ENCODE results near the gene ONECUT2. TPM values are rescaled to one million over a fixed set of nuclear protein-coding genes. Genes with fewer than 3 reads are reported as not detected.

The ONECUT2 gene
- total and polyA plus RNA-seq, 9 of the 15 experiments (the other 6 are each of a cell fraction or from before 2014, with no cell fraction given), result 0.27 to 2.5 (median 0.83) TPM

GRCh38 chr18:57434536-57435494 is at the start of gene ONECUT2 (continued):
- TF ChIP-seq, protein P1, sequence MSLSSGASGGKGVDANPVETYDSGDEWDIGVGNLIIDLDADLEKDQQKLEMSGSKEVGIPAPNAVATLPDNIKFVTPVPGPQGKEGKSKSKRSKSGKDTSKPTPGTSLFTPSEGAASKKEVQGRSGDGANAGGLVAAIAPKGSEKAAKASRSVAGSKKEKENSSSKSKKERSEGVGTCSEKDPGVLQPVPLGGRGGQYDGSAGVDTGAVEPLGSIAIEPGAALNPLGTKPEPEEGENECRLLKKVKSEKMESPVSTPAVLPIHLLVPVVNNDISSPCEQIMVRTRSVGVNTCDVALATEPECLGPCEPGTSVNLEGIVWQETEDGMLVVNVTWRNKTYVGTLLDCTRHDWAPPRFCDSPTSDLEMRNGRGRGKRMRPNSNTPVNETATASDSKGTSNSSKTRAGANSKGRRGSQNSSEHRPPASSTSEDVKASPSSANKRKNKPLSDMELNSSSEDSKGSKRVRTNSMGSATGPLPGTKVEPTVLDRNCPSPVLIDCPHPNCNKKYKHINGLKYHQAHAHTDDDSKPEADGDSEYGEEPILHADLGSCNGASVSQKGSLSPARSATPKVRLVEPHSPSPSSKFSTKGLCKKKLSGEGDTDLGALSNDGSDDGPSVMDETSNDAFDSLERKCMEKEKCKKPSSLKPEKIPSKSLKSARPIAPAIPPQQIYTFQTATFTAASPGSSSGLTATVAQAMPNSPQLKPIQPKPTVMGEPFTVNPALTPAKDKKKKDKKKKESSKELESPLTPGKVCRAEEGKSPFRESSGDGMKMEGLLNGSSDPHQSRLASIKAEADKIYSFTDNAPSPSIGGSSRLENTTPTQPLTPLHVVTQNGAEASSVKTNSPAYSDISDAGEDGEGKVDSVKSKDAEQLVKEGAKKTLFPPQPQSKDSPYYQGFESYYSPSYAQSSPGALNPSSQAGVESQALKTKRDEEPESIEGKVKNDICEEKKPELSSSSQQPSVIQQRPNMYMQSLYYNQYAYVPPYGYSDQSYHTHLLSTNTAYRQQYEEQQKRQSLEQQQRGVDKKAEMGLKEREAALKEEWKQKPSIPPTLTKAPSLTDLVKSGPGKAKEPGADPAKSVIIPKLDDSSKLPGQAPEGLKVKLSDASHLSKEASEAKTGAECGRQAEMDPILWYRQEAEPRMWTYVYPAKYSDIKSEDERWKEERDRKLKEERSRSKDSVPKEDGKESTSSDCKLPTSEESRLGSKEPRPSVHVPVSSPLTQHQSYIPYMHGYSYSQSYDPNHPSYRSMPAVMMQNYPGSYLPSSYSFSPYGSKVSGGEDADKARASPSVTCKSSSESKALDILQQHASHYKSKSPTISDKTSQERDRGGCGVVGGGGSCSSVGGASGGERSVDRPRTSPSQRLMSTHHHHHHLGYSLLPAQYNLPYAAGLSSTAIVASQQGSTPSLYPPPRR (CRISPR knock-in tag; IDR thresholded peaks at IDR 0.05; ENCODE audit: borderline replicate concordance), result no peak
- TF ChIP-seq TEAD1 (CRISPR knock-in tag; IDR thresholded peaks at IDR 0.05) (no peak), ZNF23 (CRISPR knock-in tag; IDR thresholded peaks at IDR 0.05) (no peak), ZNF695 (CRISPR knock-in tag; IDR thresholded peaks at IDR 0.05) (no peak), RFX1 (IDR thresholded peaks at IDR 0.05) (no peak), NR4A1 (CRISPR knock-in tag; IDR thresholded peaks at IDR 0.05) (no peak), NR4A1 (tag; IDR thresholded peaks at IDR 0.05) (no peak), SRF (CRISPR knock-in tag; IDR thresholded peaks at IDR 0.05) (peak in 1 of 2 experiments; percentile 37; a peak in 1 of 4 replicates), POLR2H (tag; IDR thresholded peaks at IDR 0.05; ENCODE audit: low read depth) (no peak), ESRRA (IDR thresholded peaks at IDR 0.05; ENCODE audit: borderline replicate concordance, low read depth) (no peak), SP1 (CRISPR knock-in tag; IDR thresholded peaks at IDR 0.05) (peak; percentile 90), BRF1 (IDR thresholded peaks at IDR 0.05; ENCODE audit: borderline replicate concordance, extremely low read depth, insufficient read length) (no peak)
- TF ChIP-seq, protein P2, sequence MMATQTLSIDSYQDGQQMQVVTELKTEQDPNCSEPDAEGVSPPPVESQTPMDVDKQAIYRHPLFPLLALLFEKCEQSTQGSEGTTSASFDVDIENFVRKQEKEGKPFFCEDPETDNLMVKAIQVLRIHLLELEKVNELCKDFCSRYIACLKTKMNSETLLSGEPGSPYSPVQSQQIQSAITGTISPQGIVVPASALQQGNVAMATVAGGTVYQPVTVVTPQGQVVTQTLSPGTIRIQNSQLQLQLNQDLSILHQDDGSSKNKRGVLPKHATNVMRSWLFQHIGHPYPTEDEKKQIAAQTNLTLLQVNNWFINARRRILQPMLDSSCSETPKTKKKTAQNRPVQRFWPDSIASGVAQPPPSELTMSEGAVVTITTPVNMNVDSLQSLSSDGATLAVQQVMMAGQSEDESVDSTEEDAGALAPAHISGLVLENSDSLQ (IDR thresholded peaks at IDR 0.05), result peak; percentile 98
- TF ChIP-seq, protein P3, sequence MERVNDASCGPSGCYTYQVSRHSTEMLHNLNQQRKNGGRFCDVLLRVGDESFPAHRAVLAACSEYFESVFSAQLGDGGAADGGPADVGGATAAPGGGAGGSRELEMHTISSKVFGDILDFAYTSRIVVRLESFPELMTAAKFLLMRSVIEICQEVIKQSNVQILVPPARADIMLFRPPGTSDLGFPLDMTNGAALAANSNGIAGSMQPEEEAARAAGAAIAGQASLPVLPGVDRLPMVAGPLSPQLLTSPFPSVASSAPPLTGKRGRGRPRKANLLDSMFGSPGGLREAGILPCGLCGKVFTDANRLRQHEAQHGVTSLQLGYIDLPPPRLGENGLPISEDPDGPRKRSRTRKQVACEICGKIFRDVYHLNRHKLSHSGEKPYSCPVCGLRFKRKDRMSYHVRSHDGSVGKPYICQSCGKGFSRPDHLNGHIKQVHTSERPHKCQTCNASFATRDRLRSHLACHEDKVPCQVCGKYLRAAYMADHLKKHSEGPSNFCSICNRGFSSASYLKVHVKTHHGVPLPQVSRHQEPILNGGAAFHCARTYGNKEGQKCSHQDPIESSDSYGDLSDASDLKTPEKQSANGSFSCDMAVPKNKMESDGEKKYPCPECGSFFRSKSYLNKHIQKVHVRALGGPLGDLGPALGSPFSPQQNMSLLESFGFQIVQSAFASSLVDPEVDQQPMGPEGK (CRISPR knock-in tag; IDR thresholded peaks at IDR 0.05; ENCODE audit: borderline replicate concordance), result no peak
- TF ChIP-seq, protein P4, sequence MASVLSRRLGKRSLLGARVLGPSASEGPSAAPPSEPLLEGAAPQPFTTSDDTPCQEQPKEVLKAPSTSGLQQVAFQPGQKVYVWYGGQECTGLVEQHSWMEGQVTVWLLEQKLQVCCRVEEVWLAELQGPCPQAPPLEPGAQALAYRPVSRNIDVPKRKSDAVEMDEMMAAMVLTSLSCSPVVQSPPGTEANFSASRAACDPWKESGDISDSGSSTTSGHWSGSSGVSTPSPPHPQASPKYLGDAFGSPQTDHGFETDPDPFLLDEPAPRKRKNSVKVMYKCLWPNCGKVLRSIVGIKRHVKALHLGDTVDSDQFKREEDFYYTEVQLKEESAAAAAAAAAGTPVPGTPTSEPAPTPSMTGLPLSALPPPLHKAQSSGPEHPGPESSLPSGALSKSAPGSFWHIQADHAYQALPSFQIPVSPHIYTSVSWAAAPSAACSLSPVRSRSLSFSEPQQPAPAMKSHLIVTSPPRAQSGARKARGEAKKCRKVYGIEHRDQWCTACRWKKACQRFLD (CRISPR knock-in tag; IDR thresholded peaks at IDR 0.05), result no peak
